Bronchial epithelial cell (primary cell): ENCODE data around the gene ABCA1. TPM values are rescaled to one million over a fixed set of nuclear protein-coding genes. Genes with fewer than 3 reads are reported as not detected.

ENCODE experiments used
- DNase-seq: peaks from one replicate; pipeline ENCODE4 v3.0.0-alpha.2; 2010; ENCODE audit warnings: low read depth
- FAIRE-seq: peaks from 2 replicates; lab custom pipeline; 2011; peaks lifted over from hg19 to GRCh38; lab: Jason Lieb, UNC
- H3K27me3 ChIP-seq: 2 replicates; pipeline ENCODE4 v1.5.1; 2011; ENCODE audit warnings: low read length; ENCODE audit not compliant: control insufficient read depth, insufficient read depth
- H3K36me3 ChIP-seq: 2 replicates; pipeline ENCODE4 v1.5.1; 2011; ENCODE audit warnings: low read length; ENCODE audit not compliant: control insufficient read depth, insufficient read depth
- H3K4me3 ChIP-seq: 2 replicates; pipeline ENCODE4 v1.5.1; 2011; ENCODE audit warnings: mild to moderate bottlenecking, low read depth, low read length, control low read depth
- CTCF ChIP-seq: IDR thresholded peaks from 2 replicates; pipeline ENCODE4 v1.5.1; 2011; ENCODE audit warnings: mild to moderate bottlenecking, moderate library complexity, low read length, control low read depth, inconsistent platforms; ENCODE audit not compliant: insufficient read depth, severe bottlenecking
- total RNA-seq: library from RNA; depleted of rRNA; stranded (reverse); fragments of >200 nt; gene quantifications from 2 replicates; pipeline ENCODE4 v1.2.1, GENCODE V29; 2014

The ABCA1 gene
- total RNA-seq, 1 donor from 2014 or later, result 34.2 TPM

DNA sequence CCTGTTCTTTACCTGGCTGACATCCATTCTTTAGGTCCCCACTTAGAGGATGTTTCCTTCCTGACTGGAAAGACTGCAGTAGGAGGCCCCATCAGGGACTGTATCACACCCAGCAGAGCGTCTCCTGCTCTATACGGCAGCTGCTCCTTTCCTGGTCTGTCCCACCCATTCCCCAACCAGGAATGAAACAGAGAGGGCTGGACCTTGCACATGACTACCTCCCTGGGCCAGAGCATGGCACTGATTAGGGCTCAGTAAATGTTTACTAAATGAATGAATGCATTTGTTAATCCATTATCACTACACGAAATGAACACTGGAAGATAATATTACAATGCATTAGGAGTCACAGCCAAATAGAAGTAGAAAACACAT is 76.4 kb downstream of the ABCA1 start:
- Histone ChIP-seq H3K27me3 (no peaks in the 10 kb centered on the region), H3K4me3 (no peak overlapping the region), H3K36me3 (no peaks in the 10 kb centered on the region)
- no peak for TF ChIP-seq CTCF
- DNase-seq, result no peak
- FAIRE-seq, result no peak

DNA sequence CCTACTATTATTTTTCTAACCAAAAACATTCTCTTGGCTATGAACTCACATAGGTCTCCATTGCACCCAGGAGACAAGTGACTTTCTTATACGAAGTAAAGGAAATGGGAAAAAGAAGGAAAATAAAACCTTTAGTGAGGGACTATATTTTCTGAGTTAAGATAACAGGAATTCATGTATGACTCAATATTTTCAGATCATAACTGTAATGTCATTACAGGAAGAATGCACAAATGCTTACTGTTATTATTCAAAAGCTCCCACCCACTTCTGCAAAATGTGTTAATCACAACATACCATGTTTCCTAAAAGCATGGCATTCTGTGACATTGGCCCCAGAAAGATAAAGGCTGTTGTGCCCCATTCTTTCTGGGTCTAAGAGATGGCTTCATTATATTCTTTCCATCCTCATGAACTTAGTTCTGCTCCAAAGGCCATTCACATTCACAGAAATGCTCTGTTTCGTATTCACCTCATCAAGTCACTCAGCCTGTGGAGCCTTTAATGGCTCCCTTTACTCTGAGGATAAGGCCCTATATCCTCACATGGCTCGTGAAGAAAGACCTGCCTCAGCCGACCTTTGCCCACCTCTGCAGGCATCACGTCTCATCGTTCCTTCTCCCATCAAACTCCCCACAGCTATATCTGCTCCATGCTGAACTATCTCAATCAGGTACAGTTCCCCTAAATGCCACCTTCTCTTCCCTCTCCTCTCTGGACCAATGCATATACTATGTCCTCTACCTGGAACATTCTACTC is 77.0 kb downstream of the ABCA1 start:
- no peak for FAIRE-seq
- H3K36me3 ChIP-seq, result no peaks in the 10 kb centered on the region
- no peak overlapping the region for H3K4me3 ChIP-seq
- no peaks in the 10 kb centered on the region for H3K27me3 ChIP-seq
- peak; percentile 74 for DNase-seq
- no peak for TF ChIP-seq CTCF

DNA sequence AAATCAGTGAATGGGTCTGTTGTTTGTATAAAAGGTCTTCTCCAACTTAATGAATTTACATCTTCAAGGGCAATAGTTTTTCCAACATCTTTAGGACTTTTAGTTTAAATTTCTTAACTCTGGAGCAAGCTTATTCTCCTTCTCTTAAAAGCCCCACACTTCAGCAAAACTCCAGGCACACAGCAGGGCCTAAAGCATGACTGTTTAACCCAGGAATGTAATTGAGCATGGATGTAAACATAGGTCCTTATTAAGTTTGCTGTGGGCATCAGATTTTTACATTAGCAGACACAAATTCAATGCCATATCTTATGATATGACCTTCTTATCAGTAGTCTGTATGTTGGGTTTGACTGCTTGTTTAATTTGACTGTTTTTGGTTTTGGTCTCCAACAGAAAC is 78.9 kb downstream of the ABCA1 start:
- DNase-seq (no peak), FAIRE-seq (no peak)
- Histone ChIP-seq H3K4me3 (no peak overlapping the region), H3K27me3 (no peaks in the 10 kb centered on the region), H3K36me3 (no peaks in the 10 kb centered on the region)
- TF ChIP-seq CTCF, result no peak

DNA sequence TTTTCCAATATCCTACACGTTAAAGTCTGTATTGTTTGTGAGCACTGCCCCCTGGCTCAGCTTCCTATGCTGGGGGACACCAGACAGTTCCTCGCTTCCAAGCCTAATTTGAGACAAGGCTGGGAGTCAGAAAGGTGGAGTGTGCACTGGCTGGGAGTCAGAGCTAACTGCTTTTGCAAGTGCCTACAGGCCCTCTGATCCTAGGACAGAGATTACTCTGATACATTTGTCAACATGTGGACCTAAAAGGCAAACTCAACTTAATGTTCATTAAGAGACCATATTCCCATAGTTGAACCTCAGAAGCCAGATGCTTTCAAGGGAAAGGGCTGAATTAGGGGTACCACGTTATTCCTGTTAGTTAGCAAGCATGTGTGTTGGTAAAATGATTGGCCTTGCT is 83.2 kb downstream of the ABCA1 start:
- no peaks in the 10 kb centered on the region for H3K27me3 ChIP-seq
- DNase-seq (peak; percentile 68), FAIRE-seq (peak; percentile 72)
- no peak for TF ChIP-seq CTCF
- peaks cover 1% of the 10 kb centered on the region for H3K36me3 ChIP-seq
- H3K4me3 ChIP-seq, result no peak overlapping the region

DNA sequence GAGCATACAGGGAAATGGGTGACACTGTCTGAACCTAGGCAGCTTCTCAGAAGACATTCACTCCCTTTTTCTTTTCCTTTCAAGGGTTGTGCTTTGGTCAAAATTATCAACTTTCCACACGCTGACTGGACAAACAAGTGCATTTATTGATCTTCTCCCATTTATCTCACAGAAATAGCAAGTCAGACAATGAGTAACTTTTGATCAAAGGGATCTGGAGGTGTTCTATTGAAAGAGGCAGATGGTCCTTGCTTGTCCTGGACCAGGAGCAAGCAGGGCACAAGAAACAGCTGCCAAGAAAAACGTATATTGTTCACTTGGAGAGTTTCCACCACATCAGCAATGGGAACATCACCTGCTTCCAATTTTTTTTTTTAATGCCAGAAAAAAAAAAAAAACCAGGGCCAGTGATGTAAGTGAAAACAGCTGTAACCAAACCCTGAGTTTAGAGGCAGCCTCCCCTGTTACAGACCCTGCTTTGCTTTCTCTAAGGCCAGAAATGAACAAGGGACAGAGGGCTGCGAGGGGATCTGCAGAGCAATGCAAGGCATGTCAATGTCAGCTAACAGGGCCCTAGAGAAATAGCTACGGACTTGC is 84.2 kb downstream of the ABCA1 start:
- Histone ChIP-seq H3K27me3 (no peaks in the 10 kb centered on the region), H3K4me3 (no peak overlapping the region), H3K36me3 (peaks cover 3% of the 10 kb centered on the region)
- no peak for TF ChIP-seq CTCF
- FAIRE-seq (no peak), DNase-seq (no peak)
